Kidney epithelial cell (primary cell): ENCODE data around the gene KMT2E. TPM values are rescaled to one million over a fixed set of nuclear protein-coding genes. Genes with fewer than 3 reads are reported as not detected.

Source experiments
- DNase-seq: peaks from one replicate; pipeline ENCODE4 v3.0.0-alpha.2; 2010; ENCODE audit warnings: low read depth
- H3K27me3 ChIP-seq: 2 replicates; pipeline ENCODE4 v1.6.0; 2011; ENCODE audit warnings: low read length; ENCODE audit not compliant: control insufficient read depth, insufficient read depth
- H3K36me3 ChIP-seq: 2 replicates; pipeline ENCODE4 v1.5.1; 2011; ENCODE audit warnings: low read length; ENCODE audit not compliant: control insufficient read depth, insufficient read depth
- H3K4me3 ChIP-seq: 2 replicates; pipeline ENCODE4 v1.5.1; 2011; ENCODE audit warnings: low read depth, mild to moderate bottlenecking, control low read depth, low read length
- total RNA-seq: library from RNA; depleted of rRNA; stranded (reverse); fragments of >200 nt; gene quantifications from 2 replicates; pipeline ENCODE4 v1.2.3, GENCODE V29; 2015
- TF ChIP-seq, protein P1 (sequence below): IDR thresholded peaks from 2 replicates; pipeline ENCODE4 v1.5.1; 2011; ENCODE audit warnings: mild to moderate bottlenecking, moderate library complexity, low read length, control low read depth, inconsistent platforms; ENCODE audit not compliant: insufficient read depth, poor library complexity, severe bottlenecking

The KMT2E gene
- total RNA-seq, 1 donor from 2014 or later = 36.3 TPM

DNA sequence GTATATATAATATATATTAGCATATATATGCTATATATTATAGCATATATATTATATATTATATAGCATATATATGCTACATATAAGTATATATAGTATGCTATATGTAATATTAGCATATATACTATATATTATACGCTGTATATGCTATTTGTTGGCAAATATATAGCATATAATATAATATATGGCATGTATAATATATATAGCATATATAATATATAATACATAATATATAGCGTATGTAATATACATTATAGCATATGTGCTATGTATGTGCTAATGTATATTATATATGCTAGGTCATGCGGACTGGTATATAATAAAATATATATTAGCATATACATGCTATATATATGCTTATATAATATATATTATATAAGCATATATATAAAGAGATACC lies 72.8 kb downstream of the KMT2E start:
- no peak for DNase-seq
- TF ChIP-seq, protein P1, sequence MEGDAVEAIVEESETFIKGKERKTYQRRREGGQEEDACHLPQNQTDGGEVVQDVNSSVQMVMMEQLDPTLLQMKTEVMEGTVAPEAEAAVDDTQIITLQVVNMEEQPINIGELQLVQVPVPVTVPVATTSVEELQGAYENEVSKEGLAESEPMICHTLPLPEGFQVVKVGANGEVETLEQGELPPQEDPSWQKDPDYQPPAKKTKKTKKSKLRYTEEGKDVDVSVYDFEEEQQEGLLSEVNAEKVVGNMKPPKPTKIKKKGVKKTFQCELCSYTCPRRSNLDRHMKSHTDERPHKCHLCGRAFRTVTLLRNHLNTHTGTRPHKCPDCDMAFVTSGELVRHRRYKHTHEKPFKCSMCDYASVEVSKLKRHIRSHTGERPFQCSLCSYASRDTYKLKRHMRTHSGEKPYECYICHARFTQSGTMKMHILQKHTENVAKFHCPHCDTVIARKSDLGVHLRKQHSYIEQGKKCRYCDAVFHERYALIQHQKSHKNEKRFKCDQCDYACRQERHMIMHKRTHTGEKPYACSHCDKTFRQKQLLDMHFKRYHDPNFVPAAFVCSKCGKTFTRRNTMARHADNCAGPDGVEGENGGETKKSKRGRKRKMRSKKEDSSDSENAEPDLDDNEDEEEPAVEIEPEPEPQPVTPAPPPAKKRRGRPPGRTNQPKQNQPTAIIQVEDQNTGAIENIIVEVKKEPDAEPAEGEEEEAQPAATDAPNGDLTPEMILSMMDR = no peak
- no peak overlapping the region for H3K4me3 ChIP-seq
- H3K36me3 ChIP-seq = no peaks in the 10 kb centered on the region
- no peaks in the 10 kb centered on the region for H3K27me3 ChIP-seq

GRCh38 chr7:105087981-105088380 lies 74.0 kb downstream of the KMT2E start:
- Histone ChIP-seq H3K4me3 (no peak overlapping the region), H3K36me3 (no peaks in the 10 kb centered on the region), H3K27me3 (no peaks in the 10 kb centered on the region)
- TF ChIP-seq, protein P1 = no peak
- DNase-seq = no peak

- DNase-seq = no peak
- no peak overlapping the region for H3K4me3 ChIP-seq
- TF ChIP-seq, protein P1 = no peak
- no peaks in the 10 kb centered on the region for H3K27me3 ChIP-seq
- no peaks in the 10 kb centered on the region for H3K36me3 ChIP-seq
Measured at GRCh38 chr7:105088456-105088855, 74.5 kb downstream of the KMT2E start.

GRCh38 chr7:105094966-105095365 lies 81.0 kb downstream of the KMT2E start:
- Histone ChIP-seq H3K27me3 (no peaks in the 10 kb centered on the region), H3K36me3 (no peaks in the 10 kb centered on the region), H3K4me3 (no peak overlapping the region)
- TF ChIP-seq, protein P1 = no peak
- no peak for DNase-seq

- TF ChIP-seq, protein P1 = no peak
- no peaks in the 10 kb centered on the region for H3K36me3 ChIP-seq
- H3K27me3 ChIP-seq = no peaks in the 10 kb centered on the region
- no peak for DNase-seq
- H3K4me3 ChIP-seq = no peak overlapping the region
Measured at GRCh38 chr7:105096306-105096705, 82.3 kb downstream of the KMT2E start.

DNA sequence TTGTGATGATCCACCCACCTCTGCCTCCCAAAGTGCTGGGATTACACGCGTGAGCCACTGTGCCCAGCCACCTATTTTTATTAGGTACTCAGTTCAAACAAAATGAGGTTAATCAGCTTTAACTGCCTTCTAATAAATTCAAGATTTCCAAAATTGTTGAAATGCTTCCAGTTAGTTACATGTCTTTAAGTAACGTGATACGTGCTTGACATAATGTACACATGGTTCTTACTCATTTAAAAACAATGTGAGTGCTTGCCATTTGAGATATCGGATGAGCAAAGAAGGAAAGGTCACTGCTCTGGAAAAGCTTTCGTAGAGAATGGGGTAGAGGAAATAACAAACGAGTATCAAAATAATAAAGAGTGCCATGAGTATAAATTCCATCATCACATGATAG lies 83.6 kb downstream of the KMT2E start:
- no peaks in the 10 kb centered on the region for H3K36me3 ChIP-seq
- DNase-seq = no peak

More for the DNA sequence above, 83.6 kb downstream of the KMT2E start:
- no peak overlapping the region for H3K4me3 ChIP-seq
- H3K27me3 ChIP-seq = no peaks in the 10 kb centered on the region
- TF ChIP-seq, protein P1 = no peak
